ENCODE results near the gene ITSN1.
A peak's percentile ranks its signal among the peaks of the same experiment; 100 is the strongest.
"Not testable (repeated sequence)": the region's sequence is repeated elsewhere in the genome, so short reads cannot be mapped to it uniquely, and the experiment has no call there.

ITSN1 gene

GRCh38 chr21:33863191-33863590 is 220.9 kb downstream of the ITSN1 start:
- ATAC-seq, DNase-seq: not testable (repeated sequence)

- ATAC-seq (no peak), DNase-seq (no peak)
Measured at GRCh38 chr21:33864150-33864549, 221.8 kb downstream of the ITSN1 start.

- ATAC-seq: no peak
- DNase-seq: no peak
Measured at GRCh38 chr21:33865176-33865575, 222.9 kb downstream of the ITSN1 start.

GRCh38 chr21:33865996-33866575 is 223.8 kb downstream of the ITSN1 start:
- peak; percentile 28 for ATAC-seq
- DNase-seq: no peak

- ATAC-seq: no peak
- no peak for DNase-seq
Measured at GRCh38 chr21:33866826-33867225, 224.5 kb downstream of the ITSN1 start.

- DNase-seq, ATAC-seq: not testable (repeated sequence)
Measured at GRCh38 chr21:33867868-33868267, 225.6 kb downstream of the ITSN1 start.

GRCh38 chr21:33869873-33870272 is 227.6 kb downstream of the ITSN1 start:
- ATAC-seq (no peak), DNase-seq (no peak)

- DNase-seq (no peak), ATAC-seq (no peak)
Measured at GRCh38 chr21:33870768-33871167, 228.5 kb downstream of the ITSN1 start.

- DNase-seq: no peak
- ATAC-seq: no peak
Measured at GRCh38 chr21:33871171-33871570, 228.9 kb downstream of the ITSN1 start.

- no peak for ATAC-seq
- no peak for DNase-seq
Measured at GRCh38 chr21:33872881-33873515, 230.7 kb downstream of the ITSN1 start.

- ATAC-seq (no peak), DNase-seq (no peak)
Measured at GRCh38 chr21:33874161-33874560, 231.9 kb downstream of the ITSN1 start.

GRCh38 chr21:33875026-33875695 is 232.9 kb downstream of the ITSN1 start:
- ATAC-seq (no peak), DNase-seq (no peak)

- DNase-seq: no peak
- ATAC-seq: no peak
Measured at GRCh38 chr21:33878824-33879223, 236.5 kb downstream of the ITSN1 start.

- DNase-seq (no peak), ATAC-seq (no peak)
Measured at GRCh38 chr21:33880626-33881025, 238.3 kb downstream of the ITSN1 start.

- DNase-seq: no peak
- ATAC-seq: no peak
Measured at GRCh38 chr21:33881689-33882440, 239.6 kb downstream of the ITSN1 start.

- no peak for ATAC-seq
- no peak for DNase-seq
Measured at GRCh38 chr21:33883118-33883517, 240.8 kb downstream of the ITSN1 start.

GRCh38 chr21:33884376-33885171 is 242.3 kb downstream of the ITSN1 start:
- ATAC-seq: no peak
- DNase-seq: no peak

GRCh38 chr21:33885172-33885514 is 242.8 kb downstream of the ITSN1 start:
- no peak for ATAC-seq
- DNase-seq: no peak

GRCh38 chr21:33886321-33886720 is 244.0 kb downstream of the ITSN1 start:
- no peak for DNase-seq
- no peak for ATAC-seq

- DNase-seq (no peak), ATAC-seq (no peak)
Measured at GRCh38 chr21:33890187-33890586, 247.9 kb downstream of the ITSN1 start.

- ATAC-seq (no peak), DNase-seq (no peak)
Measured at GRCh38 chr21:33892853-33893252, 250.6 kb downstream of the ITSN1 start.

GRCh38 chr21:33893917-33894316 is 251.6 kb downstream of the ITSN1 start:
- ATAC-seq: no peak
- DNase-seq: no peak
